Peyer's patch (tissue), 4 donors: ENCODE measurements around the gene DHCR24.

Experiments used
- POLR2A ChIP-seq, 2 donors: fragments of 450-650 bp; IDR thresholded peaks; one replicate each; pipeline ENCODE4 v1.5.1; 2017; ENCODE audit warnings: antibody characterized with exemption in 2 of 2, mild to moderate bottlenecking in 2 of 2, moderate library complexity in 2 of 2
- TF ChIP-seq, protein P1 (sequence below), 6 experiments: fragments of 450-650 bp in 4 of 6; fragments of 200-600 bp in 2 of 6; sonication (generic) in 1 of 6; IDR thresholded peaks; one replicate each; pipeline ENCODE4 v1.5.1; 2017 to 2019; ENCODE audit warnings: antibody characterized with exemption in 6 of 6, mild to moderate bottlenecking in 3 of 6, moderate library complexity in 1 of 6

DNA sequence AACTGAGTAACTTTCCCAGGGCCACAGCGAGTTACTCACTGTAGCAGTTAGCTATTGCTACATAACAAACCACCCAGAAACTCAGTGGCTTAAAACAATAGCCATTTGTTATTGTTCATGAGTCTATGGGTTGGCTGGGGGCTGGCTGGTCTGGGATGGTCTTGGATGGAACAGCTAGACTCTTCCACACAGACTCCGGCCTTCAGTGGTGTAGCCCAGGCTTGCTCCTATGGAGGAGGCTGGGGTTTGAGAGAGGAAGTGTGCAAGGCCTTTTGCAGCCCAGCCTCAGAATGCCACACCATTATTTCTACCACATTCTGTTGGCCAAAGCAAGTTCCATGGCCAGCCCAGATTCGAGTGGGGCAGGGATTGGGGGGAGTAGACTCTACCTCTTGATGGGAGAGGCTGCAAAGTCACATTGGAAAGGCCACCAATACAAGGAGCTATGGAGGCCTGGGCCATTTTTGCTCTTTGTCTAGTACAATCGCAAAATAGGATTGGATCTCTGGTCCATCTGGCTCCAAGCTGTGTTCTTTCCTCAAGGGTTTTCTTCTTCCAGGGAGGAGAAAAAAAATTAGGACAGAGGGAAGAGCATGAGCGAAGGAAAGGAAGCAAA lies 48.3 kb downstream of the DHCR24 start:
- TF ChIP-seq, protein P1, sequence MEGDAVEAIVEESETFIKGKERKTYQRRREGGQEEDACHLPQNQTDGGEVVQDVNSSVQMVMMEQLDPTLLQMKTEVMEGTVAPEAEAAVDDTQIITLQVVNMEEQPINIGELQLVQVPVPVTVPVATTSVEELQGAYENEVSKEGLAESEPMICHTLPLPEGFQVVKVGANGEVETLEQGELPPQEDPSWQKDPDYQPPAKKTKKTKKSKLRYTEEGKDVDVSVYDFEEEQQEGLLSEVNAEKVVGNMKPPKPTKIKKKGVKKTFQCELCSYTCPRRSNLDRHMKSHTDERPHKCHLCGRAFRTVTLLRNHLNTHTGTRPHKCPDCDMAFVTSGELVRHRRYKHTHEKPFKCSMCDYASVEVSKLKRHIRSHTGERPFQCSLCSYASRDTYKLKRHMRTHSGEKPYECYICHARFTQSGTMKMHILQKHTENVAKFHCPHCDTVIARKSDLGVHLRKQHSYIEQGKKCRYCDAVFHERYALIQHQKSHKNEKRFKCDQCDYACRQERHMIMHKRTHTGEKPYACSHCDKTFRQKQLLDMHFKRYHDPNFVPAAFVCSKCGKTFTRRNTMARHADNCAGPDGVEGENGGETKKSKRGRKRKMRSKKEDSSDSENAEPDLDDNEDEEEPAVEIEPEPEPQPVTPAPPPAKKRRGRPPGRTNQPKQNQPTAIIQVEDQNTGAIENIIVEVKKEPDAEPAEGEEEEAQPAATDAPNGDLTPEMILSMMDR (IDR thresholded peaks at IDR 0.05) = no peak
- TF ChIP-seq POLR2A (IDR thresholded peaks at IDR 0.05) = no peak
